ENCODE data around the gene ADAD2.

DNA sequence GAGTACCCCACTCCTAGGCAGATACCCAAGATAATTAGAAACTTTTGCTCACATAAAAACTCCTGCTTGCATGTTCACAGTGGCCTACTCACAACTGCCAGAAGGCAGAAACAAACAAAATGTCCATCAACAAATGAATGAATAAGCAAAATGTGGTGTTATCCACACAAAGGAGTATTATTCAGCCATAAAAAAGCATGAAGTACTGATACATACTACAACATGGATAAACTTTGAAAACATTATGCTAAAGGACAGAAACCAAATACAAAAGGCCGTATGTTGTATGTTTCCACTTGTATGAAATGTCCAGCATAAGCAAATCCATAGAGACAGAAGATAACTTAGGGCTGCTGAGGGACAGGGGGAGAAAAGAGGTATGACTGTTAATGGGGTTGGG is 47.9 kb upstream of the ADAD2 start:
- TF ChIP-seq, protein P1, sequence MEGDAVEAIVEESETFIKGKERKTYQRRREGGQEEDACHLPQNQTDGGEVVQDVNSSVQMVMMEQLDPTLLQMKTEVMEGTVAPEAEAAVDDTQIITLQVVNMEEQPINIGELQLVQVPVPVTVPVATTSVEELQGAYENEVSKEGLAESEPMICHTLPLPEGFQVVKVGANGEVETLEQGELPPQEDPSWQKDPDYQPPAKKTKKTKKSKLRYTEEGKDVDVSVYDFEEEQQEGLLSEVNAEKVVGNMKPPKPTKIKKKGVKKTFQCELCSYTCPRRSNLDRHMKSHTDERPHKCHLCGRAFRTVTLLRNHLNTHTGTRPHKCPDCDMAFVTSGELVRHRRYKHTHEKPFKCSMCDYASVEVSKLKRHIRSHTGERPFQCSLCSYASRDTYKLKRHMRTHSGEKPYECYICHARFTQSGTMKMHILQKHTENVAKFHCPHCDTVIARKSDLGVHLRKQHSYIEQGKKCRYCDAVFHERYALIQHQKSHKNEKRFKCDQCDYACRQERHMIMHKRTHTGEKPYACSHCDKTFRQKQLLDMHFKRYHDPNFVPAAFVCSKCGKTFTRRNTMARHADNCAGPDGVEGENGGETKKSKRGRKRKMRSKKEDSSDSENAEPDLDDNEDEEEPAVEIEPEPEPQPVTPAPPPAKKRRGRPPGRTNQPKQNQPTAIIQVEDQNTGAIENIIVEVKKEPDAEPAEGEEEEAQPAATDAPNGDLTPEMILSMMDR (IDR thresholded peaks at IDR 0.05; ENCODE audit: low read depth, low read length, missing input control), result no peak
- TF ChIP-seq RAD21 (IDR thresholded peaks at IDR 0.05) (no peak), YY1 (IDR thresholded peaks at IDR 0.05) (no peak), JUND (IDR thresholded peaks at IDR 0.05) (no peak), HNF4G (IDR thresholded peaks at IDR 0.05) (no peak), FOXA1 (IDR thresholded peaks at IDR 0.05) (no peak), EGR1 (IDR thresholded peaks at IDR 0.05; ENCODE audit: low read depth in 2 of 2) (no peak), HNF4A (conservative IDR thresholded peaks at IDR 0.05) (no peak)
- TF ChIP-seq, protein P2, sequence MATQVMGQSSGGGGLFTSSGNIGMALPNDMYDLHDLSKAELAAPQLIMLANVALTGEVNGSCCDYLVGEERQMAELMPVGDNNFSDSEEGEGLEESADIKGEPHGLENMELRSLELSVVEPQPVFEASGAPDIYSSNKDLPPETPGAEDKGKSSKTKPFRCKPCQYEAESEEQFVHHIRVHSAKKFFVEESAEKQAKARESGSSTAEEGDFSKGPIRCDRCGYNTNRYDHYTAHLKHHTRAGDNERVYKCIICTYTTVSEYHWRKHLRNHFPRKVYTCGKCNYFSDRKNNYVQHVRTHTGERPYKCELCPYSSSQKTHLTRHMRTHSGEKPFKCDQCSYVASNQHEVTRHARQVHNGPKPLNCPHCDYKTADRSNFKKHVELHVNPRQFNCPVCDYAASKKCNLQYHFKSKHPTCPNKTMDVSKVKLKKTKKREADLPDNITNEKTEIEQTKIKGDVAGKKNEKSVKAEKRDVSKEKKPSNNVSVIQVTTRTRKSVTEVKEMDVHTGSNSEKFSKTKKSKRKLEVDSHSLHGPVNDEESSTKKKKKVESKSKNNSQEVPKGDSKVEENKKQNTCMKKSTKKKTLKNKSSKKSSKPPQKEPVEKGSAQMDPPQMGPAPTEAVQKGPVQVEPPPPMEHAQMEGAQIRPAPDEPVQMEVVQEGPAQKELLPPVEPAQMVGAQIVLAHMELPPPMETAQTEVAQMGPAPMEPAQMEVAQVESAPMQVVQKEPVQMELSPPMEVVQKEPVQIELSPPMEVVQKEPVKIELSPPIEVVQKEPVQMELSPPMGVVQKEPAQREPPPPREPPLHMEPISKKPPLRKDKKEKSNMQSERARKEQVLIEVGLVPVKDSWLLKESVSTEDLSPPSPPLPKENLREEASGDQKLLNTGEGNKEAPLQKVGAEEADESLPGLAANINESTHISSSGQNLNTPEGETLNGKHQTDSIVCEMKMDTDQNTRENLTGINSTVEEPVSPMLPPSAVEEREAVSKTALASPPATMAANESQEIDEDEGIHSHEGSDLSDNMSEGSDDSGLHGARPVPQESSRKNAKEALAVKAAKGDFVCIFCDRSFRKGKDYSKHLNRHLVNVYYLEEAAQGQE (IDR thresholded peaks at IDR 0.05), result no peak

Data from liver (tissue), 3 donors.